HL-60/S4 treated with phorbol 12-myristate 13-acetate at 8.2 ng/mL for 4 days and 3 days (cell line): ENCODE measurements around the gene ZNF343.

Source experiments
- in situ Hi-C: fragments of 300-500 bp; cut with MboI; formaldehyde crosslinking; loops from 2 replicates; pipeline ENCODE4 v1.15.0; 2022; ENCODE audit warnings: low sequenced_read_pairs

ZNF343 gene

GRCh38 chr20:2449386-2449785, 59.3 kb downstream of the ZNF343 start:
- in situ Hi-C loops, result loop anchor here (25.0 kb wide), 1 partner anchor 237 kb away; no protein-coding TSS in a partner anchor

DNA sequence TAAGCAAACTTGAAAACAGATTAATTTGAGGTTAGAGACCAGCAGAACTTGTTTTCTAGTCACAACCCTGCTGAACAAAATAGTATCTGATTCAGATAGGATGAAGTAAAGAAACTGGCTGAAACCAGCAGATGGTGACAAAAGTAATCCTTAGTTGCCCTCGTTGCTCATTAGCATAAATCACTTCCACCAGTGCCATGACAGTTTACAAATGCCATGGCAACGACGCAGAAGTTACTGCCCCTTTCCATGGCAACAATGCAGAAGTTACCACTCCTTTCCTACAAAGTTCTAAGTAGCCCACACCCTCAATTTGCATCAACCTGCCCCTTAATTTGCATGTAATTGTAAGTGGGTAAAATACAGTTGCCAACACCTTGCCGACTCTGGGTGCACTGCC, 61.9 kb downstream of the ZNF343 start:
- in situ Hi-C loops, result loop anchor here (25.0 kb wide), 1 partner anchor 235 kb away; no protein-coding TSS in a partner anchor
